Measurements from ENCODE around the gene PCNX1.
"Not testable (repeated sequence)": the region's sequence is repeated elsewhere in the genome, so short reads cannot be mapped to it uniquely, and the experiment has no call there.

The PCNX1 gene

GRCh38 chr14:70931008-70931407 is 23.7 kb downstream of the PCNX1 start:
- H3K4me3 ChIP-seq (replicated peaks; ENCODE audit: low read depth, low read length): no peak overlapping the region
- no peak for DNase-seq (ENCODE audit: extremely low read depth, low read depth)
- TF ChIP-seq, protein P1, sequence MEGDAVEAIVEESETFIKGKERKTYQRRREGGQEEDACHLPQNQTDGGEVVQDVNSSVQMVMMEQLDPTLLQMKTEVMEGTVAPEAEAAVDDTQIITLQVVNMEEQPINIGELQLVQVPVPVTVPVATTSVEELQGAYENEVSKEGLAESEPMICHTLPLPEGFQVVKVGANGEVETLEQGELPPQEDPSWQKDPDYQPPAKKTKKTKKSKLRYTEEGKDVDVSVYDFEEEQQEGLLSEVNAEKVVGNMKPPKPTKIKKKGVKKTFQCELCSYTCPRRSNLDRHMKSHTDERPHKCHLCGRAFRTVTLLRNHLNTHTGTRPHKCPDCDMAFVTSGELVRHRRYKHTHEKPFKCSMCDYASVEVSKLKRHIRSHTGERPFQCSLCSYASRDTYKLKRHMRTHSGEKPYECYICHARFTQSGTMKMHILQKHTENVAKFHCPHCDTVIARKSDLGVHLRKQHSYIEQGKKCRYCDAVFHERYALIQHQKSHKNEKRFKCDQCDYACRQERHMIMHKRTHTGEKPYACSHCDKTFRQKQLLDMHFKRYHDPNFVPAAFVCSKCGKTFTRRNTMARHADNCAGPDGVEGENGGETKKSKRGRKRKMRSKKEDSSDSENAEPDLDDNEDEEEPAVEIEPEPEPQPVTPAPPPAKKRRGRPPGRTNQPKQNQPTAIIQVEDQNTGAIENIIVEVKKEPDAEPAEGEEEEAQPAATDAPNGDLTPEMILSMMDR (IDR thresholded peaks at IDR 0.05; ENCODE audit: low read depth, low read length, missing control alignments): no peak

- TF ChIP-seq, protein P1 (IDR thresholded peaks at IDR 0.05; ENCODE audit: low read depth, low read length, missing control alignments): no peak
- no peak overlapping the region for H3K4me3 ChIP-seq (replicated peaks; ENCODE audit: low read depth, low read length)
- no peak for DNase-seq (ENCODE audit: extremely low read depth, low read depth)
Observed at GRCh38 chr14:70934084-70934483, 26.8 kb downstream of the PCNX1 start.

DNA sequence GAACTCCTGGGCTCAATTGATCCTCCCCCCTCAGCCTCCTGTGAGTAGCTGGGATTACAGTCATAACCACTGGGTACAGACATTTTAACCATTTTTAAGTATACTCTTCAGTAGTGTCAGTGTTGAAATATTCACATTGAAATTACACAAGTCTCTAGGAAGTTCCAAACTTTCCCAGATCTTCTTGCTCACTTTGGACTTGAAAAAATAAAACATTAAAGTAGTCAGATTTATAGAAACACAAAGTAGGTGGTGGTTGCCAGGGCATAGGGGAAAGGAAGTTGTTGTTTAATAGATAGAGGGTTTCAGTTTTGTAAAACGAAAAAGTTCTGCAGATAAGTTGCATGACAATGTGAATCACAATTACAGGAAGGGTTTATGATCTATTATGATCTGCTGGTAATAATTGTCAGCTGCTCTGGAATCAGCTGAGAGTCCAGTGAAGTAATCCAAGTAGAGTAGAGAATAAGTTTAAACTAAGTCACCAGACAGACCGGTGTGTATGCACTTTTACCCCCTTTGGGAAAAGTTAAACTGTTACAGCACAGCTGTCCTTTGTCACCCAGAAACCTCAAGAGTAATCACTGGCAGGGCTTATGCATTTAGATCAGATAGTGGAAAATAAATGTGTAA is 27.4 kb downstream of the PCNX1 start:
- no peak overlapping the region for H3K4me3 ChIP-seq (replicated peaks; ENCODE audit: low read depth, low read length)
- TF ChIP-seq, protein P1 (IDR thresholded peaks at IDR 0.05; ENCODE audit: low read depth, low read length, missing control alignments): no peak
- no peak for DNase-seq (ENCODE audit: extremely low read depth, low read depth)

- no peak overlapping the region for H3K4me3 ChIP-seq (replicated peaks; ENCODE audit: low read depth, low read length)
- DNase-seq (ENCODE audit: extremely low read depth, low read depth): no peak
- TF ChIP-seq, protein P1 (IDR thresholded peaks at IDR 0.05; ENCODE audit: low read depth, low read length, missing control alignments): no peak
Observed at GRCh38 chr14:70935135-70935534, 27.9 kb downstream of the PCNX1 start.

- H3K4me3 ChIP-seq (replicated peaks; ENCODE audit: low read depth, low read length); DNase-seq (ENCODE audit: extremely low read depth, low read depth): not testable (repeated sequence)
Observed at GRCh38 chr14:70939693-70940092, 32.4 kb downstream of the PCNX1 start.

DNA sequence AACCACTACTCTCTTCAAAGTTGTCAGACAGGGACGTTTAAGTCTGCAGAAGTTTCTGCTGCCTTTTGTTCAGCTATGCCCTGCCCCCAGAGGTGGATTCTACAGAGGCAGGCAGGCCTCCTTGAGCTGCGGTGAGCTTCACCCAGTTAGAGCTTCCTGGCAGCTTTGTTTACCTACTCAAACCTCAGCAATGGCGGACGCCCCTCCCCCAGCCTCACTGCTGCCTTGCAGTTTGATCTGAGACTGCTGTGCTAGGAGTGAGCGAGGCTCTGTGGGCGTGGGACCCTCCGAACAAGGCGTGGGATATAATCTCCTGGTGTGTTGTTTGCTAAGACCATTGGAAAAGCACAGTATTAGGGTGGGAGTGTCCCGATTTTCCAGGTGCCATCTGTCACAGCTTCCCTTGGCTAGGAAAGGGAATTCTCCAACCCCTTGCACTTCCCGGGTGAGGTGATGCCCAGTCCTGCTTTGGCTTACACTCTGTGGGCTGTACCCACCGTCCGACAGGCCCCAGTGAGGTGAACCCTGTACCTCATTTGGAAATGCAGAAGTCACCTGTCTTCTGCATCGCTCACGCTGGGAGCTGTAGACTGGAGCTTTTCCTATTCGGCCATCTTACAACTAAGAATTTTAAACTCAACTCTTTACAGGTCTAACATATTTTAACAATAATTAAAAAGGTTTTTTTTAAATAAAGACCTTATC is 34.5 kb downstream of the PCNX1 start:
- not testable (repeated sequence) for DNase-seq (ENCODE audit: extremely low read depth, low read depth); H3K4me3 ChIP-seq (replicated peaks; ENCODE audit: low read depth, low read length)

DNA sequence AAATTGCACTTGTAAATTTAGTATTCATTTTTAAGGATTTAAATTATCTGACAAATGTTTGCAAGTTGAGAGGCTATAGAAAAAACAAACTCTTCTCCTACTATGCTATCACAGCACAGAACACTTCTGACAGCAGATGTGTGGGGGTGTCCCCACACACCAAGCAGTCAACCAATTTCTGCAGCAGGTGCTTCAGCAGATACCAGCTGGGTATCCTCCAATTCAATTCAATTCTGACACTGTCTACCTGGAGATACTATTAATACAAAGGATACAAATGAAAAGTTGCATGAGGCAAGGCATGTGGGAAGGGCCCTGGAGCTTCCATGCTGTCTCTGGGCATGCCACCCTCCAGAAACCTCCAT is 35.1 kb downstream of the PCNX1 start:
- DNase-seq (ENCODE audit: extremely low read depth, low read depth): no peak
- H3K4me3 ChIP-seq (replicated peaks; ENCODE audit: low read depth, low read length): no peak overlapping the region
- TF ChIP-seq, protein P1 (IDR thresholded peaks at IDR 0.05; ENCODE audit: low read depth, low read length, missing control alignments): no peak

- not testable (repeated sequence) for DNase-seq (ENCODE audit: extremely low read depth, low read depth); H3K4me3 ChIP-seq (replicated peaks; ENCODE audit: low read depth, low read length)
Observed at GRCh38 chr14:70942721-70943120, 35.5 kb downstream of the PCNX1 start.

Data from HFF-Myc (cell line).